ENCODE measurements around the gene ZFP36L1. TPM values are rescaled to one million over a fixed set of nuclear protein-coding genes. Genes with fewer than 3 reads are reported as not detected.

ZFP36L1 gene
- total RNA-seq, 1 donor from 2014 or later = 48.0 TPM

- Histone ChIP-seq H3K4me3 (no peak overlapping the region), H3K9me3 (replicated peaks) (no peaks in the 10 kb centered on the region), H3K27me3 (ENCODE audit: low read depth) (no peaks in the 10 kb centered on the region), H3K27ac (replicated peaks) (peak overlapping the region; percentile 100), H3K4me1 (peaks cover 70% of the 10 kb centered on the region), H3K36me3 (peaks cover 30% of the 10 kb centered on the region)
- intact Hi-C loops (cut with micrococcal nuclease) = no loop called here
- no peak for TF ChIP-seq CTCF (IDR thresholded peaks at IDR 0.05; ENCODE audit: borderline replicate concordance)
- no peak for DNase-seq
Measured at GRCh38 chr14:68784978-68785533, 7.8 kb downstream of the ZFP36L1 start.

DNA sequence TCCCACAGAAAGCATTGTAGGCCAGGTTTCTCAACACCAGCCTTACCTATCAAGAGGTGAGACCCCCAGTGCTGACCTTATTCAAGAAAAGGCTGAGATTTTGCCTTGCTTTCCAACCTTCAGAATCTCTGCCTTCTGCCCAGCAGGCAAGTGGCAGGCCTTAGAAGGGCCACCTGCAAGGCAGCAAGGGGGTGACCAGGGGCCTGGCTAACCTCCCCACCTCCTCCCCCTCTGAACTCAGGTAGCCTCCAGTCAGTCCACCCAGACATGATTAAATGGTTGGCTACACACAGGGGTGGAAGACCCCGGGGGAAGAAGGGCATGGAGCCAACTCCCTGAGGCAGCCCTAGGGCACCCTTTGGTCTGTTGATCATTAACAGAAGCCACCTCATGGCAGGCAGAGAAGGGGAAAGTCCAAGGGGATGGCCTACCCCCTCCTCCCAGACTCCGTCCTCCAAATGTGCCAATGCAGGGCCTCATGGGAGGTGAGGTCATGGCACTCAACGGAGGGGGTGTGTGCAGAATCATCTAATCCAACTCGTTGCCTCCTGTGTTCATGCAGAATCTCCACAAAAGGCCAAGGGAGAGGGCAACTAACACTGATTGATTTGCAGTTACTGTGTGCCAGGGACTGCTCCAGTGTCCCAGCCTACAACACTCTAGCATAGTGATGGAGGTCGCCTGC lies 8.5 kb downstream of the ZFP36L1 start:
- peak overlapping the region; percentile 100 for H3K27ac ChIP-seq (replicated peaks)
- peaks cover 24% of the 10 kb centered on the region for H3K36me3 ChIP-seq
- no peak for DNase-seq
- no peaks in the 10 kb centered on the region for H3K9me3 ChIP-seq (replicated peaks)
- TF ChIP-seq CTCF (IDR thresholded peaks at IDR 0.05; ENCODE audit: borderline replicate concordance) = no peak
- peaks cover 70% of the 10 kb centered on the region for H3K4me1 ChIP-seq
- intact Hi-C loops (cut with micrococcal nuclease) = no loop called here
- H3K27me3 ChIP-seq (ENCODE audit: low read depth) = no peaks in the 10 kb centered on the region
- no peak overlapping the region for H3K4me3 ChIP-seq

DNA sequence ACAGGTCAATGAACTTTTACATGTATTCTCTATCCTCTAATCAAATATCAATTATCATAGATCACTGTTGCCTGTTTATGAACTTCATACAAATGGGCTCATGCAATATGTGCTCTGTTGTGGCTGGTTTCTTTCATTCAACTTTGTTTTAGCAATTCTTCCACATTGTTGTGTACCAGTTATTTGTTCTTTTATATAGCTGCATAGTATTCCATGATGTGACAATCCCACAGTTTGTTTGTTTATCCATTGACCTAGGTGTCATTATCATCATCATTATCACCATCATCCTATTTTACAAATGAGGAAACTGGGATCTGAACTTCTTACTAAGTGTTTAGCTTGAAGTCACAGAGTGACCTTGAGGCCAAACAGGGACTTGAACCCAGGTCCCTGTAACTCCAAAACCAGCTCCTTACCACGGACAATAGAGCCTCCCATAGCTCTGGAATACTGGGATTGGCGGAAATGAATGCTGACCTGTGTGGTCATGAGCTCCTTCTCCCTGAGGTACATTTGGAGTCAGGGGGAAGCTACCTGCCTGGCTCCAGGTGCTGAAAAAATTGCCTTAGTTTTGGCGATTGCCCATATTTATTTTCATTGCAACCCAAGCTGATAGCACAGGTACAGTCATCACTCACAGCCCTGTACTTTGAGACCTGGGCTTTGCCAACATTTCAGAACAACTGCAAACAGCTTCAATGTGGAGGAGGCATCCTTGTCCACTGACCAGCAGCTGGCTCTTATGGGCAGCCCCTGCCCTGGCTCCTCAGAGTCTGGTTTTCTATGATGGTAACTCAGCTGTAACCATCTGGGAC lies 9.2 kb downstream of the ZFP36L1 start:
- peaks cover 68% of the 10 kb centered on the region for H3K4me1 ChIP-seq
- intact Hi-C loops (cut with micrococcal nuclease) = no loop called here
- no peak overlapping the region for H3K4me3 ChIP-seq
- H3K27me3 ChIP-seq (ENCODE audit: low read depth) = no peaks in the 10 kb centered on the region
- peak overlapping the region; percentile 100 for H3K27ac ChIP-seq (replicated peaks)
- no peak for DNase-seq
- no peaks in the 10 kb centered on the region for H3K9me3 ChIP-seq (replicated peaks)
- no peak for TF ChIP-seq CTCF (IDR thresholded peaks at IDR 0.05; ENCODE audit: borderline replicate concordance)
- H3K36me3 ChIP-seq = peaks cover 16% of the 10 kb centered on the region

GRCh38 chr14:68782091-68782981 lies 10.5 kb downstream of the ZFP36L1 start:
- no peaks in the 10 kb centered on the region for H3K27me3 ChIP-seq (ENCODE audit: low read depth)
- peaks cover 62% of the 10 kb centered on the region for H3K4me1 ChIP-seq
- H3K4me3 ChIP-seq = no peak overlapping the region
- no peak for DNase-seq
- peaks cover 4% of the 10 kb centered on the region for H3K36me3 ChIP-seq
- H3K27ac ChIP-seq (replicated peaks) = peak overlapping the region; percentile 78
- intact Hi-C loops (cut with micrococcal nuclease) = no loop called here
- no peaks in the 10 kb centered on the region for H3K9me3 ChIP-seq (replicated peaks)
- no peak for TF ChIP-seq CTCF (IDR thresholded peaks at IDR 0.05; ENCODE audit: borderline replicate concordance)

All from left ventricle myocardium inferior (tissue), 1 donor.